ENCODE results near the gene HACD1.

The HACD1 gene

DNA sequence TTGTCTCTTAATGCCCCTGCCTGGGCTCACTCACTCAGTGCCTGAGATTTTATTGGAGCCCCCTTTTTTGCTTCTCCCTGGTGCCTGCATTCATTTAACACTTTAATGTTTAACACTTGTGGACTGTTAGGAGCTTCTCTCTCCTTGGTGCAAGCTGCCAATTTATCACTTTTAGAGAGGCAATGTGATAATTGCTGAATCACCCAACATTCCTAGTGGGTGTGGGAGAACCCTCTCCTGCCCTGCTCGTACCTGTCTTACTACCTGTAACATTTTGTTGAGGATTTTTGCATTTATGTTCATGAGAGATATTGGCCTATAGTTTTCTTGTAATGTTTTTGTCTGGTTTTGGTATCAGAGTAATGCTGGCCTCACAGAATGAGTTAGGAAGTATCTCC is 39.9 kb upstream of the HACD1 start:
- TF ChIP-seq, protein P1, sequence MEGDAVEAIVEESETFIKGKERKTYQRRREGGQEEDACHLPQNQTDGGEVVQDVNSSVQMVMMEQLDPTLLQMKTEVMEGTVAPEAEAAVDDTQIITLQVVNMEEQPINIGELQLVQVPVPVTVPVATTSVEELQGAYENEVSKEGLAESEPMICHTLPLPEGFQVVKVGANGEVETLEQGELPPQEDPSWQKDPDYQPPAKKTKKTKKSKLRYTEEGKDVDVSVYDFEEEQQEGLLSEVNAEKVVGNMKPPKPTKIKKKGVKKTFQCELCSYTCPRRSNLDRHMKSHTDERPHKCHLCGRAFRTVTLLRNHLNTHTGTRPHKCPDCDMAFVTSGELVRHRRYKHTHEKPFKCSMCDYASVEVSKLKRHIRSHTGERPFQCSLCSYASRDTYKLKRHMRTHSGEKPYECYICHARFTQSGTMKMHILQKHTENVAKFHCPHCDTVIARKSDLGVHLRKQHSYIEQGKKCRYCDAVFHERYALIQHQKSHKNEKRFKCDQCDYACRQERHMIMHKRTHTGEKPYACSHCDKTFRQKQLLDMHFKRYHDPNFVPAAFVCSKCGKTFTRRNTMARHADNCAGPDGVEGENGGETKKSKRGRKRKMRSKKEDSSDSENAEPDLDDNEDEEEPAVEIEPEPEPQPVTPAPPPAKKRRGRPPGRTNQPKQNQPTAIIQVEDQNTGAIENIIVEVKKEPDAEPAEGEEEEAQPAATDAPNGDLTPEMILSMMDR (IDR thresholded peaks at IDR 0.05): no peak

DNA sequence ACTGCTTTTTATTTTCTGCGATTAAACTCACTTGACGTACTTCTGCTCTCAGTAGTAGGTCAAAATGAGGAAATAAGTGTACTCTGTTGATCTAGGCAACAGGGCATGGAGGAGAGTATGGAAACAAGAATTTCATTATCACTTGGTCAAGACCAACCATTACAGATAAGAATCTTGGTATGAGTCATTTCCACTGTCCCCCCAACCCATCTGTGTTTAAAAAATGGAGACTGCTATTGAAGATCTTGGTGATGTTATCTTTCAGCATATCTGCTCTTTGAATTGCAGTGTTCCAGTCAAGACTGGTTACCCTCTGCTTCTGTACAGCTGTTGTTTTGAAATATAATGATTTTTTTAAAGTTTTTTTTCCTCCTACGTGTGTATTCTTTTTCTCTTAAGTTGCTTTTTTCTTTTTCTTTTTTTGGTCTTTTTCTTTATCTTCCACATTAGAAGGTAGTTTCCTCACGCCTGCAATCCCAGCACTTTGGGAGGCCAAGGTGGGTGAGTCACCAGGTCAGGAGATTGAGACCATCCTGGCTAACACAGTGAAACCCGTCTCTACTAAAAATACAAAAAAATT is 38.5 kb upstream of the HACD1 start:
- TF ChIP-seq, protein P1 (IDR thresholded peaks at IDR 0.05): no peak

DNA sequence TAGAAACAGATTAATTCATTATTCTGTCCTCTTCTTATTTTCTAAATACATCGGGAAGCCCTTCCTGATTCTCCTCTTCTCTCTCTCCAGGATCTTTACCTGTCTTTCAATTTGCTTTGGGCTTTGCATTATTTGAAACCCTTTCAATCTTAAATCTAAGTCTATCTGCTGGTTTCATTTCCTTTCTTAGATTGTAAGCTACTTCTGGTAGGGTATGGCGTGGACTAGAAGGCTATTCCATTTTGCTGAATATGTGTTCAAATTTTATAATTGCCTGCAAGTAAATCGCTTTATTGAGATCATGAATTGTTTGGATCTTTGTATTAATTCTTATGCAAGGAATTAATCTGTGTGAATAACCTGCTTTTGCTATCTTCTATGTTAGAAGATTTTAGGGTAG is 37.8 kb upstream of the HACD1 start:
- TF ChIP-seq, protein P1 (IDR thresholded peaks at IDR 0.05): no peak

DNA sequence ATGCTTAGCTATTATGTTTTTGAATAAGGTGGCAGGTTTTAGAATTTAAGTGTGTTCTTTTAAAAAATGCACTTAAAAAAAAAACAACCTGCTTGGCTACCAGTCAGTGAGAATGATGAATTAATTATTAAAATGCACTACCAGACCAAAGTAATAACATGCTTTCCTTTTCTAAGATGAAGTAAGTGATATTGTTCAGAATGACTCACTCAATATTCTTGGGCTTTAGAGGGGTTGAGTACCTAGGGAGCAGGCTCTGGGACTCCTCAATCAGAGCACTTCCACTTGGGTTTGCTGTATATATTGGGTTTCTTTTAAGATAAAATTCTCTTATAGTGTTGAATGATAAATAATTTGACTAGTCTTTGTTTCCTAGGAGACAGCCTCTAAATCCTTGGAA is 35.4 kb upstream of the HACD1 start:
- TF ChIP-seq, protein P1 (IDR thresholded peaks at IDR 0.05): no peak

DNA sequence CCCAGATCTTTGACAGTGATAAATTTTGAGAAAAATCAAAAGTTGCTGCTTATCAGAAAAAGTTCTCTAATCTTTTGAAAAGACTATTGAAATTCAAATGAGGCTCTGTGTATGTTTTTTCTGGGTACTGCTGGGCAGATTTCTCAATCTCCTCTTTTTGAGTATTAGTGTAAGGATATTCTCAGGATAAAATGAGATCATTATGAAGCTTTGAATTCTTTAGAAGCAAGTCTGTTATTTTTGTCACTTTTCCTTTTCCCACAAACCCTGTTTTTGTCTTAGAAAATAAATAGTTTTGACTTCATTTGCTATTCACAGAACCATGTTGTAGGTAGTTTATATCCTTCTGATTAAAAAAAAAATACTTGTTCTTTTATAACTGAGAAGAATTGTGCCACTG is 34.7 kb upstream of the HACD1 start:
- TF ChIP-seq, protein P1 (IDR thresholded peaks at IDR 0.05): no peak

DNA sequence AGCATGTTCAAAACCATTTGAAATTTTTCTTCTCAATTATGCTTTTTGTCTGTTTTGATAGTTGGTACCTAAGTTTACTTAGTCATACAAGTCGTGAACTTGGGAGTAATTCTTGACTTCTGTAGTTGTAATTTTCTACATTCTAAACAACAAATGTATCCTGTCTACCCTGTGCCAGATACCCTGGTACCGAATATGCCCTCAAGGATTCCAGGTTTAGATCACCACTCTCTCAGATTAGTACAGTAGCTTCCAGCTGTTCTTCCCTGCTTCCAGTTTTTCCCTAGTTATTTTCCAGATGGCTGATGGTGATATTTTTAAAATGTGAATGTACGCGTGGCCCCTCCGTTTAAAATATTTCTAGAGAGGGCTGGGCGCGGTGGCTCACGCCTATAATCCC is 33.2 kb upstream of the HACD1 start:
- TF ChIP-seq, protein P1 (IDR thresholded peaks at IDR 0.05): no peak

DNA sequence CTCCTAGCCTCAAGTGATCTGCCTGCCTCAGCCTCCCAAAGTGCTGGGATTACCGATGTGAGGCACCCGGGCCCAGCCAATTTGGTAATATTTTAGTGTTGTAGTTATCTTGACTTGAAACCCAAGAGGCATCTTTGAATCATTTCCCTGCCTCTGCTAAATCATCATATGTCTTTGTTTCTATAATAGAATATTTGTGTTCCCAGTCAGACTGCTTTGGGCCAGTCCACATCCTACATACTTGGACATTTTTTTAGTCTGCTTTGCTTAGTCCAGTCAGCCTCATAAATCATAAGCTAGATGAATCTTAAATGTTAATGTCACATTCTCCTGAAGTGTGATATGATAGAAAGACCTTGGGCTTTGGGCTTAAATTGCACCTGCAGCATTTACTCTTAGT is 32.7 kb upstream of the HACD1 start:
- TF ChIP-seq, protein P1 (IDR thresholded peaks at IDR 0.05): no peak

DNA sequence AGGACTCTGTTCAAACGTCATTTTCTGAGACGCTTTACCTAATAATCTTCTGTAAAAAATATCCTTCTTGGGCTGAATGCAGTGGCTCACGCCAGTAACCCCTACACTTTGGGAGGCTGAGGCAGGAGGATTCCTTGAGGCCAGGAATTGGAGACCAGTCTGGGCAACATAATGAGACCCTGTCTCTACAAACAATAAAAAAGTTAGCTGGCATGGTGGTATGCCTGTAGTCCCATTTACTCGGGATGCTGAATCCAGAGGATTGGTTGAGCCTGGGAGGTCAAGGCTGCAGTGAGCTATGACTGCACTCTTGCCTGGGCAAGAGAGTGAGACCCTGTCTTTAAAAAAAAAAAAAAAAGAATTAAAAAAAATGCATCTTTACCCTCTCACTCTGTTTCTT is 31.9 kb upstream of the HACD1 start:
- TF ChIP-seq, protein P1 (IDR thresholded peaks at IDR 0.05): no peak

Data from LNCAP (cell line).